Keratinocyte (primary cell): ENCODE results near the gene PPP1R1C.

Experiments used
- CTCF ChIP-seq, 3 experiments: IDR thresholded peaks in 1 of 3; conservative IDR thresholded peaks in 1 of 3; optimal IDR thresholded peaks in 1 of 3; 2 replicates in 2 of 3; 3 replicates in 1 of 3; pipeline versions ENCODE3 to v1.5.1; 2011; ENCODE audit warnings: low read length in 3 of 3, mild to moderate bottlenecking in 3 of 3, moderate library complexity in 2 of 3, control low read depth in 1 of 3, inconsistent platforms in 1 of 3; ENCODE audit not compliant: insufficient read depth in 2 of 3; ENCODE audit errors: extremely low read depth in 1 of 3
- EZH2 ChIP-seq: IDR thresholded peaks from one replicate; pipeline ENCODE4 v1.6.1; 2012; ENCODE audit warnings: inconsistent platforms, mild to moderate bottlenecking, low read length, moderate library complexity

DNA sequence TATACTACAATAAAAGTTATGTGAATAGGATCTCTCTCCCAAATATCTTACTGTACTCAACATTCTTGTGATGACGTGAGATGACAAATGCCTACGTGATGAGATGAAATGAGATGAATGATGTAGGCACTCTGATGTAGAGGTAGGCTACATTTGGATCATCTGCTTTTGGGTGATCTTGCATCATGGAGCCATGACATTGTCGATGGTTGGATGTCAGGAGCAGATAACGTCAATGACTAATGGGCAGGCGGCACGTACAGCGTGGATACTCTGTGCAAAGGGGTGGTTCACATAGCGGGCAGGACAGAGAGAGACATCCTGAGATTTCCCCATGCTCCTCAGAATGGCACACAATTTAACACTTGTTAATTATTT lies 40.8 kb upstream of the PPP1R1C start:
- TF ChIP-seq CTCF (optimal IDR thresholded peaks at IDR 0.05 in 1 of 3, IDR thresholded peaks at IDR 0.05 in 1 of 3, conservative IDR thresholded peaks at IDR 0.05 in 1 of 3; ENCODE audit: extremely low read depth in 1 of 3, insufficient read depth in 2 of 3, low read length in 3 of 3), result no peak
- no peak for TF ChIP-seq EZH2
